H9 (cell line): ENCODE data around the gene PAIP2. TPM values are rescaled to one million over a fixed set of nuclear protein-coding genes. Genes with fewer than 3 reads are reported as not detected.

Source experiments
- DNase-seq: peaks from one replicate; pipeline ENCODE4 v3.0.0-alpha.2; 2017
- H2AFZ ChIP-seq: one replicate; pipeline ENCODE4 v1.6.1; 2013; ENCODE audit warnings: mild to moderate bottlenecking, low read length, control low read depth, moderate library complexity
- H2AK5ac ChIP-seq: 2 replicates; pipeline ENCODE4 v1.6.1; 2013; ENCODE audit warnings: low read length, control low read depth, mixed read lengths; ENCODE audit not compliant: insufficient read length
- H2BK120ac ChIP-seq: one replicate; pipeline ENCODE4 v1.6.1; 2013; ENCODE audit warnings: low read depth, mild to moderate bottlenecking, low read length, control low read depth, inconsistent platforms; ENCODE audit not compliant: poor library complexity, severe bottlenecking
- H2BK12ac ChIP-seq: 2 replicates; pipeline ENCODE4 v1.6.1; 2013; ENCODE audit warnings: low read length, control low read depth, mixed read lengths, low read depth; ENCODE audit not compliant: insufficient read length
- H2BK15ac ChIP-seq: 2 replicates; pipeline ENCODE4 v1.6.1; 2013; ENCODE audit warnings: low read depth, low read length, control low read depth
- H2BK20ac ChIP-seq: one replicate; pipeline ENCODE4 v1.6.1; 2013; ENCODE audit warnings: low read depth, mild to moderate bottlenecking, low read length, control low read depth, inconsistent platforms; ENCODE audit not compliant: poor library complexity, severe bottlenecking
- H2BK5ac ChIP-seq: 2 replicates; pipeline ENCODE4 v1.6.1; 2013; ENCODE audit warnings: low read length, control low read depth, mixed read lengths; ENCODE audit not compliant: insufficient read length
- H3K14ac ChIP-seq: 2 replicates; pipeline ENCODE4 v1.6.1; 2013; ENCODE audit warnings: low read length, control low read depth; ENCODE audit not compliant: insufficient read depth
- H3K18ac ChIP-seq: 2 replicates; pipeline ENCODE4 v1.6.1; 2013; ENCODE audit warnings: low read depth, mild to moderate bottlenecking, mixed read lengths, low read length, control low read depth; ENCODE audit not compliant: insufficient read length
- H3K23ac ChIP-seq: 2 replicates; pipeline ENCODE4 v1.6.1; 2013; ENCODE audit warnings: low read length, control low read depth, mixed read lengths, low read depth; ENCODE audit not compliant: insufficient read length
- H3K23me2 ChIP-seq: 2 replicates; pipeline ENCODE4 v1.6.1; 2013; ENCODE audit warnings: low read depth, mild to moderate bottlenecking, mixed read lengths, low read length, control low read depth; ENCODE audit not compliant: insufficient read length, poor library complexity, severe bottlenecking
- H3K27ac ChIP-seq: 2 replicates; pipeline ENCODE4 v1.5.1; 2013; ENCODE audit warnings: low read length, control low read depth, mixed read lengths, low read depth; ENCODE audit not compliant: insufficient read length
- H3K27me3 ChIP-seq: 2 replicates; pipeline ENCODE4 v1.6.1; 2013; ENCODE audit warnings: low read length, control low read depth, inconsistent platforms; ENCODE audit not compliant: insufficient read depth
- H3K4ac ChIP-seq: 2 replicates; pipeline ENCODE4 v1.6.1; 2013; ENCODE audit warnings: low read depth, mild to moderate bottlenecking, control low read depth, inconsistent platforms, low read length, moderate library complexity
- H3K4me1 ChIP-seq: 2 replicates; pipeline ENCODE4 v1.6.1; 2013; ENCODE audit warnings: low read length, control low read depth, inconsistent platforms; ENCODE audit not compliant: insufficient read depth
- H3K4me2 ChIP-seq: 2 replicates; pipeline ENCODE4 v1.6.1; 2013; ENCODE audit warnings: low read length, control low read depth, mixed read lengths; ENCODE audit not compliant: insufficient read length, insufficient read depth
- H3K56ac ChIP-seq: 2 replicates; pipeline ENCODE4 v1.6.1; 2013; ENCODE audit warnings: low read depth, mild to moderate bottlenecking, mixed read lengths, low read length, control low read depth; ENCODE audit not compliant: insufficient read length
- H3K79me1 ChIP-seq: 2 replicates; pipeline ENCODE4 v1.6.1; 2013; ENCODE audit warnings: low read depth, mild to moderate bottlenecking, moderate library complexity, low read length, control low read depth, inconsistent platforms; ENCODE audit not compliant: insufficient read depth, poor library complexity, severe bottlenecking
- H3K79me2 ChIP-seq: 2 replicates; pipeline ENCODE4 v1.6.1; 2013; ENCODE audit warnings: low read length, control low read depth, inconsistent platforms; ENCODE audit not compliant: insufficient read depth
- H3K9ac ChIP-seq: 2 replicates; pipeline ENCODE4 v1.6.1; 2013; ENCODE audit warnings: low read length, control low read depth, mixed read lengths; ENCODE audit not compliant: insufficient read length; ENCODE audit errors: extremely low read depth
- H3K9me3 ChIP-seq: one replicate; pipeline ENCODE4 v1.6.1; 2013; ENCODE audit warnings: low read depth, low read length, inconsistent platforms; ENCODE audit not compliant: control insufficient read depth
- H3T11ph ChIP-seq: one replicate; pipeline ENCODE4 v1.6.1; 2013; ENCODE audit warnings: mild to moderate bottlenecking, low read length, control low read depth, inconsistent platforms
- H4K20me1 ChIP-seq: one replicate; pipeline ENCODE4 v1.6.1; 2013; ENCODE audit not compliant: control insufficient read depth, insufficient read length, insufficient read depth
- H4K5ac ChIP-seq: 2 replicates; pipeline ENCODE4 v1.6.1; 2013; ENCODE audit warnings: low read depth, mild to moderate bottlenecking, mixed read lengths, low read length, control low read depth; ENCODE audit not compliant: insufficient read length
- H4K8ac ChIP-seq: replicated peaks from 2 replicates; pipeline ENCODE4 v1.6.1; 2013; ENCODE audit warnings: low read length, control low read depth, mixed read lengths, low read depth; ENCODE audit not compliant: insufficient read length
- H4K91ac ChIP-seq: 2 replicates; pipeline ENCODE4 v1.6.1; 2013; ENCODE audit warnings: low read depth, mild to moderate bottlenecking, moderate library complexity, mixed read lengths, low read length, control low read depth; ENCODE audit not compliant: insufficient read length
- H3K27ac Mint-ChIP-seq, 3 experiments: 2 replicates in 2 of 3; 3 replicates in 1 of 3; pipeline ENCODE4 v1.8.0; 2020 to 2021; ENCODE audit warnings: mixed read lengths in 3 of 3, mild to moderate bottlenecking in 1 of 3, moderate library complexity in 1 of 3
- H3K27me3 Mint-ChIP-seq: 2 replicates; pipeline ENCODE4 v1.8.0; 2021; ENCODE audit warnings: low read depth, mild to moderate bottlenecking, moderate library complexity, mixed read lengths
- H3K36me3 Mint-ChIP-seq, 3 experiments: 2 replicates in 2 of 3; 3 replicates in 1 of 3; pipeline ENCODE4 v1.8.0; 2020 to 2021; ENCODE audit warnings: low read depth in 3 of 3, mixed read lengths in 3 of 3; ENCODE audit not compliant: insufficient read depth in 1 of 3
- H3K4me1 Mint-ChIP-seq, 2 experiments: 2 replicates each; pipeline ENCODE4 v1.8.0; 2020; ENCODE audit warnings: mixed read lengths in 2 of 2
- H3K4me3 Mint-ChIP-seq, 2 experiments: 2 replicates in 1 of 2; 3 replicates in 1 of 2; pipeline ENCODE4 v1.8.0; 2020 to 2021; ENCODE audit warnings: mild to moderate bottlenecking in 2 of 2, mixed read lengths in 2 of 2, moderate library complexity in 1 of 2
- H3K9me3 Mint-ChIP-seq, 2 experiments: 2 replicates in 1 of 2; 3 replicates in 1 of 2; pipeline ENCODE4 v1.8.0; 2020; ENCODE audit warnings: mild to moderate bottlenecking in 2 of 2, mixed read lengths in 2 of 2, moderate library complexity in 1 of 2
- CTCF ChIP-seq: fragments of 200-600 bp; sonication (generic); conservative IDR thresholded peaks from 3 replicates; pipeline ENCODE4 v1.8.0; 2021; ENCODE audit warnings: antibody characterized with exemption, mild to moderate bottlenecking
- WGBS: extraction: QIAGEN DNeasy Blood & Tissue Kit; methylation state at CpG from one replicate; pipeline ENCODE4 v1.1.7; 2013; ENCODE audit warnings: missing lambda C conversion rate, low lambda C conversion rate, mixed read lengths; ENCODE audit not compliant: insufficient read length; ENCODE audit errors: extremely low coverage; 5-methylcytosine and 5-hydroxymethylcytosine counted together
- total RNA-seq: library from RNA; stranded (reverse); gene quantifications from 2 replicates; pipeline ENCODE4 v1.2.1, GENCODE V29; 2021

The PAIP2 gene
- total RNA-seq, 1 experiment from 2014 or later, result 121 TPM

- no peaks in the 10 kb centered on the region for H3K27me3 ChIP-seq
- no peak overlapping the region for H2AFZ ChIP-seq
- no peak for DNase-seq
- no peak overlapping the region for H3K14ac ChIP-seq
- H2BK5ac ChIP-seq, result no peak overlapping the region
- no peak overlapping the region for H3K27ac ChIP-seq
- H4K5ac ChIP-seq, result no peak overlapping the region
- no peak overlapping the region for H4K8ac ChIP-seq
- no peak overlapping the region for H3K4ac ChIP-seq
- H2BK12ac ChIP-seq, result no peak overlapping the region
- H2BK20ac ChIP-seq, result no peak overlapping the region
- no peaks in the 10 kb centered on the region for H3K79me2 ChIP-seq
- no peaks in the 10 kb centered on the region for H3K9me3 ChIP-seq
- TF ChIP-seq CTCF, result no peak
- no peak overlapping the region for H3K18ac ChIP-seq
- no peak overlapping the region for H2AK5ac ChIP-seq
- no peak overlapping the region for H3K23ac ChIP-seq
- H3K4me1 ChIP-seq, result peaks cover 2% of the 10 kb centered on the region; the same call in 1 of the 2 replicates
- no peak overlapping the region for H4K91ac ChIP-seq
- H3K9me3 Mint-ChIP-seq, result no peaks in the 10 kb centered on the region
- no peak overlapping the region for H3T11ph ChIP-seq
- WGBS, result no CpG with 5 or more reads among the region's 10 CpGs
- H3K9ac ChIP-seq, result no peak overlapping the region
- no peak overlapping the region for H3K27ac Mint-ChIP-seq
- no peak overlapping the region for H3K4me2 ChIP-seq
- no peak overlapping the region for H3K4me3 Mint-ChIP-seq
- no peaks in the 10 kb centered on the region for H3K23me2 ChIP-seq
- H3K56ac ChIP-seq, result no peak overlapping the region
- H4K20me1 ChIP-seq, result no peaks in the 10 kb centered on the region
- H3K27me3 Mint-ChIP-seq, result no peaks in the 10 kb centered on the region
- no peaks in the 10 kb centered on the region for H3K79me1 ChIP-seq
- peaks cover 22 to 26% of the 10 kb centered on the region in 2 experiments for H3K4me1 Mint-ChIP-seq
- H3K36me3 Mint-ChIP-seq, result peaks cover 4 to 26% (median 16%) of the 10 kb centered on the region in 3 experiments
- H2BK120ac ChIP-seq, result no peak overlapping the region
- H2BK15ac ChIP-seq, result no peak overlapping the region
Observed at GRCh38 chr5:139401546-139401945, 59.9 kb downstream of the PAIP2 start.
